Measurements from ENCODE around the gene RFX2. TPM values are rescaled to one million over a fixed set of nuclear protein-coding genes. Genes with fewer than 3 reads are reported as not detected.
A peak's percentile ranks its signal among the peaks of the same experiment; 100 is the strongest.

Gene RFX2
- total and polyA plus RNA-seq, 9 of the 15 experiments (the other 6 are each of a cell fraction or from before 2014, with no cell fraction given) = 3.6 to 18.7 (median 8.7) TPM

DNA sequence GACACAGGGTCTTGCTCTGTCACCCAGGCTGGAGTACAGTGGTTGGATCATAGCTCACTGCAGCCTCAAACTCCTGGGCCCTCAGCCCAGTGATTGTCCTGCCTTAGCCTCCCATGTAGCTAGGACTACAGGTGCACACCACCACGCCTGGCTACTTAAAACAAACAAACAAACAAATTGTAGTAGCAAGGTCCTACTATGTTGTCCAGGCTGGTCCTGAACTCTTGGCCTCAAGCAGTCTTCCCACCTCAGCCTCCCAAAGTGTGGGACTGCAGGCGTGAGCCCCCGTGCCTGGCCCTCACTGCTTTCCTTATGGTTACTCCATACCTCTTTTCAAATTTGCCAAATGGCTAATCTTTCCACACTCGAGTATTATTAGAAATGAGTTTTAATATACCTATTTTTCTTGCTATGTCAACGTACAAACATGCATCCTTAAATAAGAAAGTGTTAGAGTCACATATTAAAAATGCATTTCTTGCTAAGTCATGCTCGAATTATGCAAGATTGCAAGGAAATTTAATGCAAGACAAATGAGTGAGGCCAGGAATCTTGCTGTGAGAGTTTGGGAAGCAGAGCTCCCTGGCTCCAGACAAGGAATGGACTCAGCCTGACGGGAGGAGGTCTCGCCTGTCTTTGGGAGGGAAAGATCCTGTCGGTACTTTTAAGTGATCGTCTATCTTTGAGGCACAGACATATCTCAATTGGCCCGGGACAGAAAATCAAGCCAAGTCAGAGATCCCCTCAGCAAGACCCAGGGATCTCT, 39.4 kb downstream of the RFX2 start (continued):
- TF ChIP-seq CEBPG (CRISPR knock-in tag; IDR thresholded peaks at IDR 0.05) (0 out of 2 replicates have a peak, but pooled peaks have one; percentile 9), CEBPG (tag; conservative IDR thresholded peaks at IDR 0.05 in 1 of 2, IDR thresholded peaks at IDR 0.05 in 1 of 2) (no peak)

DNA sequence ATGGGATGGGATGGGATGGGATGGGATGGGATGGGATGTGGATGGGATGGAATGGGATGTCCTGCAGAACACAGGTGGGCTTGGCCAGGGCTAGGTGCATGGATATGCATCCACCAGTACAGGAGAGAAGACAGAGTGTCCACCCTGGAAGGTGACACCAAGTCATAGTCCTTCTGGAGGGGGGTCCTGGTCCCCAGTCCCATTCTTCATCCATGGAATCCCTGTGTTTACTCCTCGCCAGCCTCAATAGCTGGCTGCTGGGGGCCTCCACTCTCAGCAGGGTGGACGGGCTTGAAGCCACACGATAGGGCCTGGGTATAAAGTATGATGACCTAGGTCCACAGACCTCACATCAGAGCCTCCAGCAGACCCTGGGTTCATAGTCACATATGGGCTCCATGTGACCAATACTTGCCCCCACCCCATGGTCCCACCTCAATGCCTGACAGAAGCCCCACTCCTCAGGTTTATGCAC, 40.1 kb downstream of the RFX2 start:
- H3K9me1 ChIP-seq (ENCODE audit: control insufficient read depth, insufficient read depth, low read length) = no peaks in the 10 kb centered on the region
- H3K9ac ChIP-seq (ENCODE audit: insufficient read depth in 1 of 2, low read depth in 2 of 2, low read length in 2 of 2) = no peak overlapping the region
- CTCF ChIA-PET (ENCODE audit: low intra/inter-chr PET ratio) = no interaction called here
- no TSS peak for BruUV-seq (replicated peaks)
- no peak overlapping the region for H3K4me2 ChIP-seq (ENCODE audit: insufficient read depth, low read length)
- no peaks in the 10 kb centered on the region for H3K36me3 ChIP-seq (ENCODE audit: control insufficient read depth, insufficient read depth, low read length)
- intact Hi-C loops (cut with micrococcal nuclease) (no loop called here), in situ Hi-C loops (cut with MboI) (no loop called here)
- no peaks in the 10 kb centered on the region for H3K79me2 ChIP-seq (ENCODE audit: control insufficient read depth, insufficient read depth, low read length)
- H3K4me1 ChIP-seq (replicated peaks in 1 of 2; ENCODE audit: control insufficient read depth in 2 of 2, insufficient read depth in 2 of 2, low read length in 2 of 2) = peaks cover 19 to 39% of the 10 kb centered on the region in 2 experiments
- DNase-seq (ENCODE audit: extremely low read depth in 1 of 4, low spot score in 3 of 4) (no peak), ATAC-seq (no peak), FAIRE-seq (no peak)
- POLR2A ChIA-PET = interaction anchor here (1.0 kb wide), 1 partner anchor 38 kb away, joined by 3 read pairs; no protein-coding TSS in a partner anchor
- H3K9me3 ChIP-seq (replicated peaks; ENCODE audit: control insufficient read depth, insufficient read depth, low read depth, low read length) = no peaks in the 10 kb centered on the region
- 91% methylated on average over 3 of the region's 3 CpGs for WGBS (ENCODE audit: insufficient coverage, low coverage, missing lambda C conversion rate)
- no peaks in the 10 kb centered on the region for H3K27me3 ChIP-seq (ENCODE audit: control insufficient read depth in 2 of 2, insufficient read depth in 2 of 2, low read length in 2 of 2)
- no peak overlapping the region for H2AFZ ChIP-seq (ENCODE audit: low read depth, low read length)
- H3K27ac ChIP-seq (ENCODE audit: extremely low read depth, low read depth, low read length) = no peak overlapping the region
- no peaks in the 10 kb centered on the region for H4K20me1 ChIP-seq (replicated peaks; ENCODE audit: control insufficient read depth, insufficient read depth, low read length)
- H3K4me3 ChIP-seq = no peak overlapping the region
- TF ChIP-seq CBX8 (IDR thresholded peaks at IDR 0.05; ENCODE audit: borderline replicate concordance, extremely low read depth, low read depth, low read length, poor library complexity, severe bottlenecking) = no peak
- no peak for TF ChIP-seq MAFK (IDR thresholded peaks at IDR 0.05; ENCODE audit: low read length)
- no peak for TF ChIP-seq LARP7 (IDR thresholded peaks at IDR 0.05)
- no peak for TF ChIP-seq RBM34 (IDR thresholded peaks at IDR 0.05; ENCODE audit: borderline replicate concordance, insufficient read depth, low read length)
- TF ChIP-seq HLTF (IDR thresholded peaks at IDR 0.05) = no peak
- no peak for TF ChIP-seq ZNF197 (CRISPR knock-in tag; IDR thresholded peaks at IDR 0.05; ENCODE audit: low read depth)
- TF ChIP-seq HNRNPLL (IDR thresholded peaks at IDR 0.05; ENCODE audit: low read depth, low read length, poor library complexity, severe bottlenecking) = no peak
- TF ChIP-seq ELF1 (tag; IDR thresholded peaks at IDR 0.05) = no peak
- no peak for TF ChIP-seq POLR2B (IDR thresholded peaks at IDR 0.05; ENCODE audit: low read depth, partially characterized antibody)
- TF ChIP-seq, protein P1, sequence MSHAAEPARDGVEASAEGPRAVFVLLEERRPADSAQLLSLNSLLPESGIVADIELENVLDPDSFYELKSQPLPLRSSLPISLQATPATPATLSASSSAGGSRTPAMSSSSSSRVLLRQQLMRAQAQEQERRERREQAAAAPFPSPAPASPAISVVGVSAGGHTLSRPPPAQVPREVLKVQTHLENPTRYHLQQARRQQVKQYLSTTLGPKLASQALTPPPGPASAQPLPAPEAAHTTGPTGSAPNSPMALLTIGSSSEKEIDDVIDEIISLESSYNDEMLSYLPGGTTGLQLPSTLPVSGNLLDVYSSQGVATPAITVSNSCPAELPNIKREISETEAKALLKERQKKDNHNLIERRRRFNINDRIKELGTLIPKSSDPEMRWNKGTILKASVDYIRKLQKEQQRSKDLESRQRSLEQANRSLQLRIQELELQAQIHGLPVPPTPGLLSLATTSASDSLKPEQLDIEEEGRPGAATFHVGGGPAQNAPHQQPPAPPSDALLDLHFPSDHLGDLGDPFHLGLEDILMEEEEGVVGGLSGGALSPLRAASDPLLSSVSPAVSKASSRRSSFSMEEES (CRISPR knock-in tag; IDR thresholded peaks at IDR 0.05) = no peak
- TF ChIP-seq RAD21 (CRISPR knock-in tag; conservative IDR thresholded peaks at IDR 0.05 in 1 of 2, IDR thresholded peaks at IDR 0.05 in 1 of 2) = no peak
- no peak for TF ChIP-seq POLR2A (conservative IDR thresholded peaks at IDR 0.05)
- TF ChIP-seq, protein P2, sequence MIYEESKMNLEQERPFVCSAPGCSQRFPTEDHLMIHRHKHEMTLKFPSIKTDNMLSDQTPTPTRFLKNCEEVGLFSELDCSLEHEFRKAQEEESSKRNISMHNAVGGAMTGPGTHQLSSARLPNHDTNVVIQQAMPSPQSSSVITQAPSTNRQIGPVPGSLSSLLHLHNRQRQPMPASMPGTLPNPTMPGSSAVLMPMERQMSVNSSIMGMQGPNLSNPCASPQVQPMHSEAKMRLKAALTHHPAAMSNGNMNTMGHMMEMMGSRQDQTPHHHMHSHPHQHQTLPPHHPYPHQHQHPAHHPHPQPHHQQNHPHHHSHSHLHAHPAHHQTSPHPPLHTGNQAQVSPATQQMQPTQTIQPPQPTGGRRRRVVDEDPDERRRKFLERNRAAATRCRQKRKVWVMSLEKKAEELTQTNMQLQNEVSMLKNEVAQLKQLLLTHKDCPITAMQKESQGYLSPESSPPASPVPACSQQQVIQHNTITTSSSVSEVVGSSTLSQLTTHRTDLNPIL (CRISPR knock-in tag; IDR thresholded peaks at IDR 0.05) = no peak
- TF ChIP-seq ZZZ3 (IDR thresholded peaks at IDR 0.05) = no peak
- TF ChIP-seq, protein P3, sequence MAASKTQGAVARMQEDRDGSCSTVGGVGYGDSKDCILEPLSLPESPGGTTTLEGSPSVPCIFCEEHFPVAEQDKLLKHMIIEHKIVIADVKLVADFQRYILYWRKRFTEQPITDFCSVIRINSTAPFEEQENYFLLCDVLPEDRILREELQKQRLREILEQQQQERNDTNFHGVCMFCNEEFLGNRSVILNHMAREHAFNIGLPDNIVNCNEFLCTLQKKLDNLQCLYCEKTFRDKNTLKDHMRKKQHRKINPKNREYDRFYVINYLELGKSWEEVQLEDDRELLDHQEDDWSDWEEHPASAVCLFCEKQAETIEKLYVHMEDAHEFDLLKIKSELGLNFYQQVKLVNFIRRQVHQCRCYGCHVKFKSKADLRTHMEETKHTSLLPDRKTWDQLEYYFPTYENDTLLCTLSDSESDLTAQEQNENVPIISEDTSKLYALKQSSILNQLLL (CRISPR knock-in tag; IDR thresholded peaks at IDR 0.05; ENCODE audit: borderline replicate concordance) = no peak
